Measurements from ENCODE around the gene PDE10A.

DNA sequence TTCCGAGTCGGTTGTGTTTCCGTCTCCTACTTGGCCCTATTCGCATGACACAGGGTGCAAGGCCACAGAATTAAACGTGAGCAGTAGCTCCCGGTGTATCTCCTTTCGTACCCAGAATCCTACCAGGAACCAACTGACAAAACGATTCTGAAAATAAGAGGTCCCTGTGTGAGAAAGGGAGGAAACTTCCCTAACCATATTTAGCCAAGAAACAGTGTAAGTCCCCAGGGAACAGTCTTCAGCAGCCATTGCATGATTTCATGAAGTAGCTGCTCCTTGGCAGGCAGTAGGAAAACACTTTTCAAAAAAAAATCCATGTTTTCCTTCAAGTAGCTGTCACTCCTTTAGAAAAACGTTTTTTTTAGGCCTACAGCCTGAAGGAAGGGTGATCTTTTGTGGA is 46.9 kb downstream of the PDE10A start:
- TF ChIP-seq, protein P1, sequence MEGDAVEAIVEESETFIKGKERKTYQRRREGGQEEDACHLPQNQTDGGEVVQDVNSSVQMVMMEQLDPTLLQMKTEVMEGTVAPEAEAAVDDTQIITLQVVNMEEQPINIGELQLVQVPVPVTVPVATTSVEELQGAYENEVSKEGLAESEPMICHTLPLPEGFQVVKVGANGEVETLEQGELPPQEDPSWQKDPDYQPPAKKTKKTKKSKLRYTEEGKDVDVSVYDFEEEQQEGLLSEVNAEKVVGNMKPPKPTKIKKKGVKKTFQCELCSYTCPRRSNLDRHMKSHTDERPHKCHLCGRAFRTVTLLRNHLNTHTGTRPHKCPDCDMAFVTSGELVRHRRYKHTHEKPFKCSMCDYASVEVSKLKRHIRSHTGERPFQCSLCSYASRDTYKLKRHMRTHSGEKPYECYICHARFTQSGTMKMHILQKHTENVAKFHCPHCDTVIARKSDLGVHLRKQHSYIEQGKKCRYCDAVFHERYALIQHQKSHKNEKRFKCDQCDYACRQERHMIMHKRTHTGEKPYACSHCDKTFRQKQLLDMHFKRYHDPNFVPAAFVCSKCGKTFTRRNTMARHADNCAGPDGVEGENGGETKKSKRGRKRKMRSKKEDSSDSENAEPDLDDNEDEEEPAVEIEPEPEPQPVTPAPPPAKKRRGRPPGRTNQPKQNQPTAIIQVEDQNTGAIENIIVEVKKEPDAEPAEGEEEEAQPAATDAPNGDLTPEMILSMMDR (IDR thresholded peaks at IDR 0.05) = no peak
- TF ChIP-seq POLR2A (IDR thresholded peaks at IDR 0.05; ENCODE audit: low read depth) (no peak), POLR2AphosphoS5 (IDR thresholded peaks at IDR 0.05) (no peak), EP300 (IDR thresholded peaks at IDR 0.05) (no peak)

Data from esophagus muscularis mucosa (tissue), 4 donors.